ENCODE data around the gene NF1. TPM values are rescaled to one million over a fixed set of nuclear protein-coding genes. Genes with fewer than 3 reads are reported as not detected.
A peak's percentile ranks its signal among the peaks of the same experiment; 100 is the strongest.

NF1 gene
- total RNA-seq, 4 donors from 2014 or later, result 40.9 to 158 (median 113) TPM

GRCh38 chr17:31093866-31094599 is 744 bp upstream of the NF1 start:
- H3K4me3 ChIP-seq, result peak overlapping the region; percentile 83 to 96
- H3K4me1 ChIP-seq, result no peaks in the 10 kb centered on the region
- intact Hi-C loops (cut with DNase I; ENCODE audit: low total_unique reads), result no loop called here
- TF ChIP-seq POLR2A (IDR thresholded peaks at IDR 0.05), result no peak
- TF ChIP-seq CTCF (IDR thresholded peaks at IDR 0.05), result no peak
- no peaks in the 10 kb centered on the region for H3K36me3 ChIP-seq
- no peaks in the 10 kb centered on the region for H3K9me3 ChIP-seq
- peak overlapping the region; percentile 94 to 99 for H3K27ac ChIP-seq
- DNase-seq, result no peak
- no peaks in the 10 kb centered on the region for H3K27me3 ChIP-seq

- no peaks in the 10 kb centered on the region for H3K36me3 ChIP-seq
- no peaks in the 10 kb centered on the region for H3K9me3 ChIP-seq
- H3K27ac ChIP-seq, result peak overlapping the region; percentile 94 to 99
- intact Hi-C loops (cut with DNase I; ENCODE audit: low total_unique reads), result no loop called here
- TF ChIP-seq POLR2A (IDR thresholded peaks at IDR 0.05) (no peak), CTCF (IDR thresholded peaks at IDR 0.05) (no peak)
- no peaks in the 10 kb centered on the region for H3K4me1 ChIP-seq
- H3K4me3 ChIP-seq, result peak overlapping the region; percentile 83 to 96
- no peaks in the 10 kb centered on the region for H3K27me3 ChIP-seq
- DNase-seq, result peak; percentile 61
Observed at GRCh38 chr17:31095236-31096105, 694 bp downstream of the NF1 start.

DNA sequence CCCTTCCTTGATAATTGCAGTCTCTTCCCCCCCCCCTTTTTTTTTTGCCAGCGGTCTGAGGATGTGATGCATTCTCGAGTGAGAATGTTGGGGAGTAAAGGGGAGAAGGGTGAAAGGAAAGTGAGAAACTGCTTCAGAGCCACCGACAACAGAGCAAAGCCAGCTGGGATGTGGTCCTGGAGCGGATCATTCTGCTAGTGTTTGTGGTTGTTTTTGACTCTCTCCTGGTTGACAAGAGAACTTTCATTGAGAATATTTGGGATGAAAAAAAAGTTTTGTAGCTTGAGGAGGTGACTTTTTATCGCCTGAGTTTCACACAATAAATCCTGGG is 1.3 kb downstream of the NF1 start:
- H3K27me3 ChIP-seq, result no peaks in the 10 kb centered on the region
- peak overlapping the region; percentile 94 to 99 for H3K27ac ChIP-seq
- no peak for DNase-seq
- no peaks in the 10 kb centered on the region for H3K9me3 ChIP-seq
- TF ChIP-seq POLR2A (IDR thresholded peaks at IDR 0.05) (no peak), CTCF (IDR thresholded peaks at IDR 0.05) (no peak)
- H3K4me1 ChIP-seq, result no peaks in the 10 kb centered on the region
- intact Hi-C loops (cut with DNase I; ENCODE audit: low total_unique reads), result no loop called here
- peak overlapping the region; percentile 83 to 96 for H3K4me3 ChIP-seq
- H3K36me3 ChIP-seq, result no peaks in the 10 kb centered on the region

DNA sequence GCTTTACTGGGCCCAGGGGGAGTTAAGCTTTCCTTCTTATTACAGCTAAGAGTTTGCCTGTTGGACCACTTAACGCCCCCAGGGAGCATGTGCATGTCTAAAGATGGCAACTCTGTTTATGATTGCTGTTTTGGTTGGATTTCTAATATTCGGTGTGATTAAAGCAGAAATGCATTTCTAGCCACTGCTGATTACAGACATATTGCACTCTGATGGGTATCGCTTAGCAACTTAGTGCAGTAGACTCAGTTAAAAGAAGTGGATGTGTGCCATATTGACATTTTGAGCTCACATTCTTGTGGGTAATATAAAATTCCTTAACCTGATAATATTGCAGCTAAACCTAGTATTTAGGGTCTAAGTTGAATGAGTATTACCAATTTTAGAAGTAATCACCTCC is 4.2 kb downstream of the NF1 start:
- Histone ChIP-seq H3K9me3 (no peaks in the 10 kb centered on the region), H3K4me3 (no peak overlapping the region), H3K4me1 (no peaks in the 10 kb centered on the region), H3K27me3 (no peaks in the 10 kb centered on the region), H3K27ac (no peak overlapping the region), H3K36me3 (no peaks in the 10 kb centered on the region)
- no peak for DNase-seq
- intact Hi-C loops (cut with DNase I; ENCODE audit: low total_unique reads), result no loop called here
- TF ChIP-seq POLR2A (IDR thresholded peaks at IDR 0.05) (no peak), CTCF (IDR thresholded peaks at IDR 0.05) (no peak)

- TF ChIP-seq POLR2A (IDR thresholded peaks at IDR 0.05) (no peak), CTCF (IDR thresholded peaks at IDR 0.05) (no peak)
- no peaks in the 10 kb centered on the region for H3K27me3 ChIP-seq
- no peak overlapping the region for H3K27ac ChIP-seq
- no peaks in the 10 kb centered on the region for H3K4me1 ChIP-seq
- H3K9me3 ChIP-seq, result no peaks in the 10 kb centered on the region
- H3K4me3 ChIP-seq, result no peak overlapping the region
- DNase-seq, result no peak
- intact Hi-C loops (cut with DNase I; ENCODE audit: low total_unique reads), result no loop called here
- no peaks in the 10 kb centered on the region for H3K36me3 ChIP-seq
Observed at GRCh38 chr17:31100840-31101459, 6.2 kb downstream of the NF1 start.
